Testis (tissue), 2 donors: ENCODE data around the gene HFE.

Experiments
- POLR2A ChIP-seq: fragments of 450-650 bp; IDR thresholded peaks from one replicate; pipeline ENCODE4 v1.6.1; 2017; ENCODE audit warnings: antibody characterized with exemption, mild to moderate bottlenecking, moderate library complexity
- TF ChIP-seq, protein P1 (sequence below), 3 experiments: fragments of 450-650 bp in 2 of 3; fragments of 200-600 bp in 1 of 3; sonication (generic) in 1 of 3; IDR thresholded peaks; one replicate each; pipeline ENCODE4 v1.5.1; 2016 to 2019; ENCODE audit warnings: antibody characterized with exemption in 3 of 3, mild to moderate bottlenecking in 2 of 3, moderate library complexity in 1 of 3

DNA sequence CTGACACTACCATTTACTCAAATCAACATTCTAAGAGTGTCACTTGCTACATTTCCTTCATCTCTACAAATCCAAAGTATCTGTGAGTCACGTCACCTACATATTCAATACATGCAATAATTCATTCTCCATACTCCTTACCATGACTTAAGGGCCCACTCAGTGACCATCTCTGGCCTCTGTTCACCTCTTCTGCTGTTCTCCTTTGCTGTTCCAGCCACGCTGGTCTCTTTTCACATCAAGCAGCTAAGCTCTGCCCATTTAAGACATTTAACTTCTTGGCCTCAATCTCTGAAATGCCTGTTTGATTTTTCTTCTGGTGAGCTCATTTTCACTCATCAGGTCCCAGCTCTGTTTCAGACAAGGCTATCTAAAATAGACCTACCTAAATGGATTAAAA is 46.5 kb downstream of the HFE start:
- TF ChIP-seq, protein P1, sequence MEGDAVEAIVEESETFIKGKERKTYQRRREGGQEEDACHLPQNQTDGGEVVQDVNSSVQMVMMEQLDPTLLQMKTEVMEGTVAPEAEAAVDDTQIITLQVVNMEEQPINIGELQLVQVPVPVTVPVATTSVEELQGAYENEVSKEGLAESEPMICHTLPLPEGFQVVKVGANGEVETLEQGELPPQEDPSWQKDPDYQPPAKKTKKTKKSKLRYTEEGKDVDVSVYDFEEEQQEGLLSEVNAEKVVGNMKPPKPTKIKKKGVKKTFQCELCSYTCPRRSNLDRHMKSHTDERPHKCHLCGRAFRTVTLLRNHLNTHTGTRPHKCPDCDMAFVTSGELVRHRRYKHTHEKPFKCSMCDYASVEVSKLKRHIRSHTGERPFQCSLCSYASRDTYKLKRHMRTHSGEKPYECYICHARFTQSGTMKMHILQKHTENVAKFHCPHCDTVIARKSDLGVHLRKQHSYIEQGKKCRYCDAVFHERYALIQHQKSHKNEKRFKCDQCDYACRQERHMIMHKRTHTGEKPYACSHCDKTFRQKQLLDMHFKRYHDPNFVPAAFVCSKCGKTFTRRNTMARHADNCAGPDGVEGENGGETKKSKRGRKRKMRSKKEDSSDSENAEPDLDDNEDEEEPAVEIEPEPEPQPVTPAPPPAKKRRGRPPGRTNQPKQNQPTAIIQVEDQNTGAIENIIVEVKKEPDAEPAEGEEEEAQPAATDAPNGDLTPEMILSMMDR (IDR thresholded peaks at IDR 0.05) = no peak
- TF ChIP-seq POLR2A = no peak
